ENCODE data around the gene SEC24D. TPM values are rescaled to one million over a fixed set of nuclear protein-coding genes. Genes with fewer than 3 reads are reported as not detected.

SEC24D gene
- total and polyA plus RNA-seq, 2 of the 8 experiments (the other 6 are each of a cell fraction or from before 2014, with no cell fraction given) = 28.9 to 91.6 TPM

DNA sequence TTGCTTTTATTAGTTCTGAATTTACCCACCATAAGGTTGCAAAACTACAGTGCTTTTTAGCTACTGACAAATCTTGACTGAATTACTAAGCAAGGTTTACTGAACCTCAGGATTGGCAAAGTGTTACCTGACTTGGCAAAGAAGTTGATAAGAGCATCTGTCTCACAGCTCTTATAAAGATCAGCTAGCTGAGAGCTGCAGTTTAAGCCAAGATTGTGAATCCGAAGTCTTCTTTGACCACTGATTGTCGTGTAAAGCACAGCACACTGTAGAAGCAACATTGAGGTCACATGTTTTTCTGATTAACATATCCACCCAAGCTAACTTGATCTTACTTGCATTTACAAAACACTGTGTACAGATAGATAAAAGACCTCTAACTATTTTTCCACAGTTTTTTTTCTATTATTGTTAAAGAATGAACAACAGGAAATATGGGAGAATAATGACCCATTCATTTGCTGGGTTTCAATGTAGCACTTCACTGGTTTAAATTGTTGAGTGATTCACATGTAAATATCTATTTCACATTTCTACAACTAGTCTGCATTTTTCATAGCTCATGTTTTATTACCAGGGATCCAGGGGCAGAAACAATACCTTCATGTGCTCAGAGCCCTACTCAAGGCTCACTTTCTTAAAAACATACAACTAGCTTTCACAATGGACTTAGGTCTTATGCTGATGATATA lies 96.8 kb downstream of the SEC24D start:
- Histone ChIP-seq H2BK20ac (ENCODE audit: low read length) (no peak overlapping the region), H3K79me2 (ENCODE audit: control insufficient read depth in 1 of 2, insufficient read depth in 2 of 2, low read length in 2 of 2) (no peaks in the 10 kb centered on the region), H3K27ac (ENCODE audit: low read depth, low read length) (no peak overlapping the region), H3K36me3 (ENCODE audit: control insufficient read depth in 2 of 4, insufficient read depth in 4 of 4, low read length in 3 of 4) (peaks cover 17 to 58% (median 46%) of the 10 kb centered on the region in 4 experiments), H2BK5ac (ENCODE audit: low read depth, low read length) (no peak overlapping the region), H3K4me1 (replicated peaks in 1 of 4; ENCODE audit: control insufficient read depth in 3 of 4, insufficient read depth in 4 of 4, low read length in 3 of 4) (no peaks in the 10 kb centered on the region), H3K18ac (ENCODE audit: extremely low read depth, low read length) (no peak overlapping the region), H3K9ac (replicated peaks in 1 of 4; ENCODE audit: extremely low read depth in 1 of 4, low read depth in 3 of 4, low read length in 3 of 4) (no peak overlapping the region), H3K14ac (ENCODE audit: insufficient read length) (no peak overlapping the region), H3K4ac (replicated peaks; ENCODE audit: insufficient read length, low read depth, low read length) (no peak overlapping the region), H4K91ac (replicated peaks; ENCODE audit: insufficient read length, low read length) (no peak overlapping the region), H3K23ac (ENCODE audit: insufficient read length) (no peak overlapping the region), H2BK12ac (ENCODE audit: low read depth, low read length) (no peak overlapping the region), H3K27me3 (replicated peaks in 1 of 4; ENCODE audit: control insufficient read depth in 3 of 4, extremely low read depth in 1 of 4, insufficient read depth in 3 of 4, low read length in 3 of 4) (no peaks in the 10 kb centered on the region), H4K8ac (ENCODE audit: extremely low read depth, insufficient read depth, low read length) (no peak overlapping the region), H2AFZ (ENCODE audit: low read length) (no peak overlapping the region), H3K4me2 (ENCODE audit: insufficient read depth in 1 of 2, low read depth in 2 of 2, low read length in 2 of 2) (no peak overlapping the region), H3K4me3 (ENCODE audit: extremely low read depth in 1 of 4, insufficient read depth in 2 of 4, low read depth in 3 of 4, low read length in 4 of 4) (no peak overlapping the region), H4K20me1 (replicated peaks in 1 of 2; ENCODE audit: control insufficient read depth in 1 of 2, insufficient read depth in 2 of 2, low read length in 2 of 2) (no peaks in the 10 kb centered on the region), H3K23me2 (ENCODE audit: low read depth, low read length) (no peaks in the 10 kb centered on the region), H2BK120ac (replicated peaks; ENCODE audit: low read depth, low read length) (no peak overlapping the region), H2BK15ac (ENCODE audit: low read length) (no peak overlapping the region), H4K5ac (ENCODE audit: insufficient read length, low read depth, low read length) (no peak overlapping the region), H3K56ac (replicated peaks; ENCODE audit: insufficient read length, low read depth, low read length) (no peak overlapping the region), H3K9me3 (ENCODE audit: insufficient read depth in 2 of 2, low read depth in 1 of 2, low read length in 1 of 2) (no peaks in the 10 kb centered on the region), H2AK5ac (ENCODE audit: low read depth, low read length) (no peak overlapping the region), H3K79me1 (ENCODE audit: low read depth, low read length) (no peaks in the 10 kb centered on the region)
- DNase-seq (ENCODE audit: low read depth in 1 of 2, low spot score in 2 of 2) (no peak), FAIRE-seq (no peak)
- CTCF ChIA-PET (ENCODE audit: partially characterized antibody) = interaction anchor here (0.7 to 2.6 kb wide), 6 partner anchors 8 to 227 kb away, joined by 3 to 7 read pairs (median 4); no protein-coding TSS in a partner anchor
- WGBS, 2 experiments (ENCODE audit: extremely low coverage in 1 of 2, insufficient coverage in 1 of 2, insufficient read length in 1 of 2, insufficient replicate concordance in 2 of 2, low coverage in 1 of 2, low lambda C conversion rate in 2 of 2, missing lambda C conversion rate in 1 of 2) = 82% methylated on average over 2 of the region's 2 CpGs; no CpG with 5 or more reads in 1 of the 2 experiments
- POLR2A ChIA-PET (ENCODE audit: partially characterized antibody) = no interaction called here
- TF ChIP-seq RAD21 (IDR thresholded peaks at IDR 0.05 in 1 of 2, conservative IDR thresholded peaks at IDR 0.05 in 1 of 2; ENCODE audit: low read depth in 2 of 2, low read length in 2 of 2) = no peak
- no peak for TF ChIP-seq BCL11A (IDR thresholded peaks at IDR 0.05; ENCODE audit: low read depth in 2 of 2, low read length in 2 of 2)
- no peak for TF ChIP-seq ZNF274 (IDR thresholded peaks at IDR 0.05; ENCODE audit: borderline replicate concordance, extremely low read depth, low read length)
- TF ChIP-seq EP300 (IDR thresholded peaks at IDR 0.05; ENCODE audit: borderline replicate concordance in 1 of 2, low read depth in 2 of 2, low read length in 2 of 2) = no peak
- TF ChIP-seq GABPA (IDR thresholded peaks at IDR 0.05; ENCODE audit: borderline replicate concordance, insufficient read depth, low read length) = no peak
- no peak for TF ChIP-seq CBX8 (IDR thresholded peaks at IDR 0.05; ENCODE audit: borderline replicate concordance, low read depth, low read length)
- TF ChIP-seq, protein P1, sequence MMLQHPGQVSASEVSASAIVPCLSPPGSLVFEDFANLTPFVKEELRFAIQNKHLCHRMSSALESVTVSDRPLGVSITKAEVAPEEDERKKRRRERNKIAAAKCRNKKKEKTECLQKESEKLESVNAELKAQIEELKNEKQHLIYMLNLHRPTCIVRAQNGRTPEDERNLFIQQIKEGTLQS (IDR thresholded peaks at IDR 0.05; ENCODE audit: insufficient read depth, low read depth, low read length) = no peak
- TF ChIP-seq RFX5 (IDR thresholded peaks at IDR 0.05; ENCODE audit: borderline replicate concordance, low read depth, low read length) = no peak
- TF ChIP-seq HDAC6 (IDR thresholded peaks at IDR 0.05; ENCODE audit: low read depth, low read length) = no peak
- no peak for TF ChIP-seq SRF (IDR thresholded peaks at IDR 0.05; ENCODE audit: low read depth, low read length)
- no peak for TF ChIP-seq TEAD4 (IDR thresholded peaks at IDR 0.05; ENCODE audit: low read depth, low read length)
- no peak for TF ChIP-seq NRF1 (IDR thresholded peaks at IDR 0.05; ENCODE audit: low read depth, low read length)
